ENCODE results near the gene CLDN15. TPM values are rescaled to one million over a fixed set of nuclear protein-coding genes. Genes with fewer than 3 reads are reported as not detected.

CLDN15 gene
- total RNA-seq, 1 donor from 2014 or later: 1.9 TPM

DNA sequence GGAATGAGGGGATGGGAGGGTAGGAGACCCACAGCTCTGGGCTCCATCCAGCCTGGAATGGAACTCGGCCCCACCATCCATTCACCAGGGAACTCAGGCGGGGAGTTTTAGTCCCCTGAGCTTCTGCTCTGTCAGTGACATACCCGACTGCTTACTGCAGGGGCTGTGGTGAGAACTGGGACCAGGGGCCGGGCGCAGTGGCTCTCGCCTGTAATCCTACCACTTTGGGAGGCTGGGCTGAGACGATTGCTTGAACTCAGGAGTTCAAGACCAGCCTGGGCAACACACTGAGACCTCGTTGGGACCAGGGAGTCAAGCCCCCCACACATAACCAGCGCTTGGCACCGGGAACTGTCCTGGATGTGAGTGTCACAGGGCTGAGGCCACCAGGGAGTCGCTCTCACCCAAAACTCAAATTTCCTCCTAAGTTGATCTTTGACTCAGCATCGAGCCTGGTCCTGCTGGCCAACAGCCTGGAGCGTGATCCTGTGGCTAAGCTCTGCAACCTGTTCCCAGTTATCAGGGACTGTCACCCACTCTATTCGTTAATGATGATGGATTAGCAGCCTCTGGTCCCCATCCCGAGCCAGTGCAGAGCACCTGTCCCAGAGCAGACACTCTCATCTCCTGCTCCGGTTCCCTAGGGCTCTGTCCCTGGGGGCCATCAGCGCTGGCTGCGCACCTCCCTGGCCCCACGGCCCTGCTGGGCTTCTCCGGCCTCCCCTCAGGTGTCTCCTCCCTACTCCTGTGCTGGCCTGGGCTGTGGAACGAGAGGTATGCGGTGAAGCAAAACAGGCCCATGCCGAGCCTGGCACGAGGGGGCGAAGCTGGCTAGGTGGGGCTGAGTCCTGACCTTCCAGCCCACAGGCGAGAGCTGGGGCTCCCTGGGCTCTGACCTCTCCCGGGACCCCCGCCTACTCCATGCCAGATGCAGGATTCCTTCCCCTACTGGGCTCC is 902 bp upstream of the CLDN15 start:
- no peak for DNase-seq (ENCODE audit: low read depth)
- H3K4me3 ChIP-seq (ENCODE audit: low read depth, low read length): no peak overlapping the region
- no peak for TF ChIP-seq CTCF (conservative IDR thresholded peaks at IDR 0.05; ENCODE audit: low read depth, low read length)

- DNase-seq (ENCODE audit: low read depth): no peak
- no peak for TF ChIP-seq CTCF (conservative IDR thresholded peaks at IDR 0.05; ENCODE audit: low read depth, low read length)
- H3K4me3 ChIP-seq (ENCODE audit: low read depth, low read length): no peak overlapping the region
Measured at GRCh38 chr7:101236292-101236835, 1.2 kb downstream of the CLDN15 start.

DNA sequence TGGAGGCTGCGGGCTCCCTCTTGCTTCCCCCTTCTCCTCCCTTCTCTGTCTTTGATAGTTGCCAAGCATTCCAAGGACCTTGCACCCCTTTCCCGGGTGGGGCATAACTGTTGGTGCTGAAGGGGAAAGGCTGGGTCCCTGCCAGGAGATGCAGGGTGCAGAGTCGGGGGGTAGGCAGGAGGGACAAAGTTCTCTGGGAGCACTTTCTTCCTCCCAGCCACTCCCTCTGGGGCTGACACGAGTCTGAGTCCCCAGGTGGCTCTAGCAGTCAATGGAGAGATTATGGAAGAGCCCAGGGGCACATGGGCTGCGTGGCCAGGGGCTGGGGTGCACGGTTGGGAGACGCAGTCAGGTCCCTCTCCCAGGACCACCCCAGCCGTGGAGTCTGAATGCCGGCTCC is 2.1 kb downstream of the CLDN15 start:
- no peak for TF ChIP-seq CTCF (conservative IDR thresholded peaks at IDR 0.05; ENCODE audit: low read depth, low read length)
- no peak for DNase-seq (ENCODE audit: low read depth)
- H3K4me3 ChIP-seq (ENCODE audit: low read depth, low read length): no peak overlapping the region

- H3K4me3 ChIP-seq (ENCODE audit: low read depth, low read length): no peak overlapping the region
- peak; percentile 55 for TF ChIP-seq CTCF (conservative IDR thresholded peaks at IDR 0.05; ENCODE audit: low read depth, low read length)
- no peak for DNase-seq (ENCODE audit: low read depth)
Measured at GRCh38 chr7:101235050-101235449, 2.6 kb downstream of the CLDN15 start.

- H3K4me3 ChIP-seq (ENCODE audit: low read depth, low read length): no peak overlapping the region
- TF ChIP-seq CTCF (conservative IDR thresholded peaks at IDR 0.05; ENCODE audit: low read depth, low read length): no peak
- no peak for DNase-seq (ENCODE audit: low read depth)
Measured at GRCh38 chr7:101234636-101235035, 3.0 kb downstream of the CLDN15 start.

GRCh38 chr7:101233907-101234547 is 3.6 kb downstream of the CLDN15 start:
- DNase-seq (ENCODE audit: low read depth): no peak
- no peak for TF ChIP-seq CTCF (conservative IDR thresholded peaks at IDR 0.05; ENCODE audit: low read depth, low read length)
- H3K4me3 ChIP-seq (ENCODE audit: low read depth, low read length): no peak overlapping the region
